Measurements from ENCODE around the gene MDM1.

MDM1 gene

GRCh38 chr12:68290126-68290525 is 42.0 kb downstream of the MDM1 start:
- no peak for TF ChIP-seq CTCF (IDR thresholded peaks at IDR 0.05; ENCODE audit: insufficient read depth, missing control alignments)
- no peak for FAIRE-seq
- DNase-seq (ENCODE audit: insufficient read length, low spot score) = no peak

GRCh38 chr12:68287106-68287505 is 45.1 kb downstream of the MDM1 start:
- no peak for DNase-seq (ENCODE audit: insufficient read length, low spot score)
- FAIRE-seq = no peak
- TF ChIP-seq CTCF (IDR thresholded peaks at IDR 0.05; ENCODE audit: insufficient read depth, missing control alignments) = no peak

GRCh38 chr12:68286396-68286795 is 45.8 kb downstream of the MDM1 start:
- DNase-seq (ENCODE audit: insufficient read length, low spot score) = no peak
- FAIRE-seq = no peak
- TF ChIP-seq CTCF (IDR thresholded peaks at IDR 0.05; ENCODE audit: insufficient read depth, missing control alignments) = no peak

DNA sequence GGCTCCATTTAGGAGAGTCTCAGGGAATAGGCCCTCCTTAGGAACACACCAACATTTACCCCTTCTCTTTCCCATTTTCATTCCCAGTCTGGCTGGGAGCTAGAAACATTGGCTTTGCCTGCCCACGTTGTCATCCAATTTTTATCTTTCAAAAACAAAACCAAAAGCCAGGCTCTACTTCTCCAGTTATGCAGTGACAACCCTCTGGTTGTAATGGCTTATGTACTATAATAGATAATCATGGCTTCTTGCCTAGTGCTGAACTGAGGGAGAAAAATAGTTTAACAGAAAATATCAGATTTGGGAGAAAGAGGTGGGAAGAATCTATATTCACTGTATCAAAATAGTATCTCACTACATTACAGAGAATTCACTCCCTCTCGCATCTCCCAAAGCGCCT is 46.6 kb downstream of the MDM1 start:
- TF ChIP-seq CTCF (IDR thresholded peaks at IDR 0.05; ENCODE audit: insufficient read depth, missing control alignments) = no peak
- FAIRE-seq (no peak), DNase-seq (ENCODE audit: insufficient read length, low spot score) (no peak)

- TF ChIP-seq CTCF (IDR thresholded peaks at IDR 0.05; ENCODE audit: insufficient read depth, missing control alignments) = no peak
- no peak for FAIRE-seq
- DNase-seq (ENCODE audit: insufficient read length, low spot score) = no peak
Measured at GRCh38 chr12:68281322-68282077, 50.7 kb downstream of the MDM1 start.

DNA sequence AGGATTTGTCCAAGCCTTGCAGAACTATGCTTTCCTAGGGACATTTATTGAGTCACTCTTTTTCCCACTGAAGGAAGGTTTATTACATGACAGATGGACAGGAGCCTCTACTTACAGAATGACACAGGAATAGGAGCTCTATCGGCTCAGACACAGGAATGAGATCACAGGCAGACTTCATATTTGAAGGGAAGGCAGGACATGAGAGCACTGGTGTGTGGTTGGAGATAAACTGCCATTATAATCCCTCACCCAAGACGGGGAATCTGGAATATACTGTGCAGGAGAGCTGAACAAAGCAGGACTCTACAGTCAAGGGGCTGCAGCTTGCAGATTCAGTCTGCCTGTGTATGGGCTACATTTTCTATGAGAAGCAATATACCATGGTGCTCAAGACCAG is 51.9 kb downstream of the MDM1 start:
- no peak for TF ChIP-seq CTCF (IDR thresholded peaks at IDR 0.05; ENCODE audit: insufficient read depth, missing control alignments)
- DNase-seq (ENCODE audit: insufficient read length, low spot score) (no peak), FAIRE-seq (no peak)

- DNase-seq (ENCODE audit: insufficient read length, low spot score) (no peak), FAIRE-seq (no peak)
- no peak for TF ChIP-seq CTCF (IDR thresholded peaks at IDR 0.05; ENCODE audit: insufficient read depth, missing control alignments)
Measured at GRCh38 chr12:68279227-68280054, 52.7 kb downstream of the MDM1 start.

Measured in D721Med (cell line).